ENCODE data around the gene ERCC6L2.

DNA sequence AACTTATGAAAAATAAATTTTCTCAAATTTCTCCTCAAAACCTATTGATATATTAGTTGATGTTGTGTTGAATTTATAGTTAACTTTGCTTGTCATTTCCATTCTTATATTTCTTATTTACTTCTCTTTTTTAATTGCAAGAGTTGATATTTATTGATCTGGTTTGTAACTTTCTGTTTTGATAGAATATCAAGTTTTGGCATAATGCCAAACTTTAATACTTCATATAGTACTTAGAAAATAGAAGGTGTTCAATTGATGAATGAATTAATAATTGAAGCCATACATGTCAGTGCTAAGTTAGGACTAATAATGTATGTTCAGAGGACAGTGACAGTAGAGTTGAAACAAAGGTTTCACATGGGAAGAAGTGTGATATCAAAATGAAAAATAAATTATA, 27.9 kb downstream of the ERCC6L2 start:
- TF ChIP-seq TAF1 (IDR thresholded peaks at IDR 0.05; ENCODE audit: borderline replicate concordance, insufficient read depth, low read length): no peak
- TF ChIP-seq SIN3A (IDR thresholded peaks at IDR 0.05; ENCODE audit: borderline replicate concordance, insufficient read depth, low read length): no peak

All from PFSK-1 (cell line).